ENCODE results near the gene MMS19. TPM values are rescaled to one million over a fixed set of nuclear protein-coding genes. Genes with fewer than 3 reads are reported as not detected.

Gene MMS19
- total RNA-seq, result 89.5 and 106 TPM in 2 replicates

DNA sequence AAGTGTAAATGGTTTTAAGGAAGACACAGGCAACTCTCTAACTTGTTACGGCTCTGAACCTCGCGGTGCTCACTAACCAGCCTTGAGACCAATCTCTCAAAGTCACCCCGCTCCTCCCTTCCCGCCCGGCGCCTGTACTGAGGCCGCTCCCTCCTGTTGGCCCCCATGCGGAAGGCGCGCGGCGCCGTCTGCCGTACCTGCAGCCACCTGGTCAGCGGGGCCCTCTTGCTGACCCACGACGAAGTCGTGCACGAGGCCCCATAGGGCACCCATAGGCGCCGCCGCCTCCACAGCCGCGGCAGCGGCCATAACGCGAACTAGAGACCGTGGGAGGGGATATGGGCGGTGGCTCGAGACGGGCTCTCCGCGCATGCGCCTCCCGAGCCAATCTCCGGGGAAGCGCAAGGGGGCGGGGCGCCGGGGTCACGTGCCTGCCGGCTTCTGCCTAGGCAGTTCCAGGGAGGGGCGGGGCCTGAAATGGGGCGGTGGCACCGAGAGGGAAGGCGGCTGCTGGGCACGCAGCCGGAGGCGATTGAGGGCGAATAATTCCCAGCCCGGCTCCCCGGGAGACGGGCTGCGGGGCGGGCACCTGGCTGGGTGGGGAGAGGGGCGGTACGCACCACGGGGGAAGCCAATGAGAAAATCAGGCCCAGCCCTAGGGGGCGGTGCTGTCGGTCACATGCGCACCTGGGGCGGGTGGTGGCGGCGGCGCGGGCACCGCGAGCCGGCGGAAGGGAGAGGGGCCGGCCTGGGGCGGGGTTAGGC, at the start of gene MMS19:
MMS19 (minus strand) TSS at position 347 of the 765 bp plus-strand sequence; CDS start at position 309, 38 bp downstream.

GRCh38 chr10:97498841-97499560, 779 bp upstream of the MMS19 start, which contains the start of gene UBTD1:
Gene UBTD1 (plus strand): TSS chr10:97498924. CDS start chr10:97499204, 280 bp downstream.

GRCh38 chr10:97445722-97446639, 52.2 kb downstream of the MMS19 start, which contains the start of the genes EXOSC1 and ZDHHC16:
Gene EXOSC1 (minus strand): TSS chr10:97446006. CDS start chr10:97445985, 21 bp downstream.
Gene ZDHHC16 (plus strand): TSS chr10:97446175. CDS start chr10:97451676, 5,501 bp downstream.

DNA sequence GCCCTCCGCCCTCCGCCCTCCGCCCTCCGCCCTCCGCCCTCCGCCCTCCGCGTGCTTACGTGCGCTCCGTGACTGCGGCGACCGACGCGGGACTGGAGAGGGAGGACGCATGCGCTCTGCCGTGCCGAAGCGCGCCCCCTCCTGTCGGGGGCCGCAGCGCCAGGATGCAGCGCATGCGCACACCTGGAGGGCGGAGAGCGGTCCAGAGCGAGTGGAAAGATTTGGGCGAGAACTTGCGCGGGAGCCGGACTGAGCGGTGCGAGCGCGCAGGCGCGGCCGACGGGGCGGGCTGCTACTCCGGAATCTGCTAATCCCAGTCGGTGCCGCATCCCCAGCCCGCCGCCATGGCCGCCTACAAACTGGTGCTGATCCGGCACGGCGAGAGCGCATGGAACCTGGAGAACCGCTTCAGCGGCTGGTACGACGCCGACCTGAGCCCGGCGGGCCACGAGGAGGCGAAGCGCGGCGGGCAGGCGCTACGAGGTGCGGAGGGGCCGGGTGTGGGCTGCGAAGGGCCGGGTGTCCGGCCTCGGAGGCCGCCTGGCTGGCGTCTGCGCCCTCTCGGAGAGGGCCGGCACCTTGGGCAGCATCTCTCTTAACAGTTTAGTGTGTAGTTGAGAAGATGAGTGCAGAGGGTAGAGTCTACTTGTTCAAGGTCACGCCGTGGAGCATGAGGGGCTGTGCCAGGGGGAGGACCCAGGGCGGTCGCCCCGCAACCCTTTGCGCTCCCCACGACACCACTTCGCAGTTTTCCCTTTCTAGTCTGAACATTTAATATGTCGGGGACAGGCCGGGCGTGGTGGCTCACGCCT, 72.1 kb downstream of the MMS19 start, which contains the start of gene PGAM1:
PGAM1 (plus strand) TSS at position 228 of the 812 bp plus-strand sequence; CDS start at position 345, 117 bp downstream.

Other genes with a start within 250 kb of the MMS19 start
- gene ARHGAP19, start 205.8 kb downstream of the MMS19 start, total RNA-seq, result 11.9 and 20.8 TPM in 2 replicates
- 2.7 and 3.0 TPM in 2 replicates for gene FRAT1, start 179.2 kb downstream of the MMS19 start, total RNA-seq
- 6.0 and 6.6 TPM in 2 replicates for gene FRAT2, start 163.7 kb downstream of the MMS19 start, total RNA-seq
- 17.5 and 29.7 TPM in 2 replicates for gene RRP12, start 97.1 kb downstream of the MMS19 start, total RNA-seq
- gene PGAM1, start 72.2 kb downstream of the MMS19 start, total RNA-seq, result 355 and 484 TPM in 2 replicates
- gene EXOSC1, start 52.4 kb downstream of the MMS19 start, total RNA-seq, result 34.6 and 39.4 TPM in 2 replicates
- 45.0 and 51.1 TPM in 2 replicates for gene ZDHHC16, start 52.2 kb downstream of the MMS19 start, total RNA-seq
- 25.6 and 31.2 TPM in 2 replicates for gene UBTD1, start 502 bp upstream of the MMS19 start, total RNA-seq
- 0.25 and 0.66 TPM in 2 replicates for gene ANKRD2, start 74.4 kb upstream of the MMS19 start, total RNA-seq
- 0.50 and 0.89 TPM in 2 replicates for gene HOGA1, start 86.0 kb upstream of the MMS19 start, total RNA-seq
- 0.11 and 0.37 TPM in 2 replicates for gene C10orf62, start 91.3 kb upstream of the MMS19 start, total RNA-seq
- gene MORN4, start 135.1 kb upstream of the MMS19 start, total RNA-seq, result 5.0 and 9.5 TPM in 2 replicates
- gene PI4K2A, start 142.2 kb upstream of the MMS19 start, total RNA-seq, result 27.4 and 31.5 TPM in 2 replicates
- gene AVPI1, start 188.8 kb upstream of the MMS19 start, total RNA-seq, result 23.0 and 32.1 TPM in 2 replicates
- gene MARVELD1, start 215.3 kb upstream of the MMS19 start, total RNA-seq, result 23.7 TPM in 2 replicates
- gene ZFYVE27, start 238.7 kb upstream of the MMS19 start, total RNA-seq, result 24.3 and 28.9 TPM in 2 replicates

Data from uterine smooth muscle cell (primary cell).